HCT116 (cell line): Measurements from ENCODE around the gene CNGA3. TPM values are rescaled to one million over a fixed set of nuclear protein-coding genes. Genes with fewer than 3 reads are reported as not detected.

Source experiments
- ATAC-seq: fragments of 200-7000 bp; cut with Tn5 transposase; 2 replicates; pipeline ENCODE4 v1.9.1; 2020; ENCODE audit warnings: mild to moderate bottlenecking, moderate library complexity
- BruUV-seq: library from RNA; stranded (reverse); fragments of 400-500 nt; replicated peaks from 2 replicates; lab custom pipeline; 2021; lab: Mats Ljungman, UMichigan
- CTCF ChIA-PET: fragments of 300-600 bp; sonication (Branson Sonifier 250); formaldehyde crosslinking; loops from one replicate; lab custom pipeline; 2021; ENCODE audit warnings: antibody characterized with exemption; lab: Charles Lee
- POLR2A ChIA-PET: fragments of 300-600, 350-600 bp; sonication (Branson Sonifier 250); formaldehyde crosslinking; loops from one replicate; lab custom pipeline; 2021; ENCODE audit warnings: antibody characterized with exemption; lab: Charles Lee
- RAD21 ChIA-PET, 2 experiments: fragments of 300-600 bp; sonication (Branson Sonifier 250); formaldehyde crosslinking; loops; one replicate each; lab custom pipeline; 2023; ENCODE audit warnings: low total read pairs in 2 of 2; ENCODE audit not compliant: uncharacterized antibody in 2 of 2, unreplicated experiment in 2 of 2, low non-redundant PET in 1 of 2; lab: Charles Lee
- DNase-seq: peaks from one replicate; pipeline ENCODE4 v3.0.0-alpha.2; 2010; ENCODE audit warnings: low read depth, low spot score
- H2AFZ ChIP-seq: fragments of 200-600 bp; shearing (Covaris generic), sonication (generic); 2 replicates; pipeline ENCODE4 v1.6.1; 2017; ENCODE audit warnings: low read depth, mixed run types, mixed read lengths, antibody characterized with exemption, low read length; ENCODE audit not compliant: poor library complexity, severe bottlenecking
- H3K27ac ChIP-seq: 2 replicates; pipeline ENCODE4 v1.5.1; 2012; ENCODE audit warnings: low read depth, low read length
- H3K27me3 ChIP-seq: fragments of 200-600 bp; sonication (generic); 2 replicates; pipeline ENCODE4 v1.6.1; 2016; ENCODE audit warnings: mixed run types, low read length, mixed read lengths; ENCODE audit not compliant: insufficient read depth
- H3K36me3 ChIP-seq, 2 experiments: fragments of 200-500 bp in 1 of 2; fragments of 200-600 bp in 1 of 2; sonication (Bioruptor generic) in 1 of 2; sonication (generic) in 1 of 2; 2 replicates each; pipeline versions ENCODE4 v1.5.1 to v1.6.1; 2014 to 2016; ENCODE audit warnings: low read length in 2 of 2, inconsistent platforms in 1 of 2, mixed read lengths in 1 of 2, mixed run types in 1 of 2; ENCODE audit not compliant: insufficient read depth in 2 of 2, control insufficient read depth in 1 of 2
- H3K4me1 ChIP-seq, 2 experiments: fragments of 200-600 bp in 1 of 2; sonication (generic) in 1 of 2; 2 replicates each; pipeline versions ENCODE4 v1.5.1 to v1.6.1; 2012 to 2017; ENCODE audit warnings: low read length in 2 of 2, inconsistent platforms in 1 of 2, mild to moderate bottlenecking in 1 of 2, mixed read lengths in 1 of 2, mixed run types in 1 of 2, moderate library complexity in 1 of 2; ENCODE audit not compliant: insufficient read depth in 2 of 2, control insufficient read depth in 1 of 2
- H3K4me2 ChIP-seq: fragments of 200-600 bp; sonication (generic); 2 replicates; pipeline ENCODE4 v1.6.1; 2017; ENCODE audit warnings: mixed run types, low read length, mixed read lengths
- H3K4me3 ChIP-seq, 2 experiments: fragments of 200-600 bp in 1 of 2; sonication (generic) in 1 of 2; replicated peaks in 1 of 2; 2 replicates each; pipeline ENCODE4 v1.5.1; 2011 to 2016; ENCODE audit warnings: low read length in 2 of 2, control low read depth in 1 of 2, low read depth in 1 of 2, mild to moderate bottlenecking in 1 of 2, mixed read lengths in 1 of 2, mixed run types in 1 of 2
- H3K79me2 ChIP-seq: fragments of 200-600 bp; sonication (generic); 2 replicates; pipeline ENCODE4 v1.6.1; 2017; ENCODE audit warnings: mild to moderate bottlenecking, mixed run types, low read length, moderate library complexity, mixed read lengths; ENCODE audit not compliant: insufficient read depth
- H3K9ac ChIP-seq: fragments of 200-600 bp; sonication (generic); 2 replicates; pipeline ENCODE4 v1.6.1; 2016; ENCODE audit warnings: low read length, mixed read lengths
- H3K9me2 ChIP-seq: fragments of 200-600 bp; sonication (generic), shearing (Covaris generic); 2 replicates; pipeline ENCODE4 v1.6.1; 2017; ENCODE audit warnings: mixed run types, mild to moderate bottlenecking, moderate library complexity; ENCODE audit not compliant: insufficient read depth
- H3K9me3 ChIP-seq, 2 experiments: fragments of 200-500 bp in 1 of 2; fragments of 200-600 bp in 1 of 2; sonication (Bioruptor generic) in 1 of 2; sonication (generic) in 1 of 2; 2 replicates each; pipeline ENCODE4 v1.6.1; 2014 to 2017; ENCODE audit warnings: low read length in 2 of 2, mixed read lengths in 2 of 2, inconsistent platforms in 1 of 2, low read depth in 1 of 2, mild to moderate bottlenecking in 1 of 2, mixed run types in 1 of 2, moderate library complexity in 1 of 2; ENCODE audit not compliant: control insufficient read depth in 1 of 2, insufficient read depth in 1 of 2
- H4K20me1 ChIP-seq: fragments of 200-600 bp; sonication (generic), shearing (Covaris generic); 2 replicates; pipeline ENCODE4 v1.6.1; 2017; ENCODE audit warnings: mixed run types, mild to moderate bottlenecking, moderate library complexity; ENCODE audit not compliant: insufficient read depth
- ATF3 ChIP-seq: IDR thresholded peaks from 2 replicates; pipeline ENCODE4 v1.6.1; 2012
- CBX3 ChIP-seq: IDR thresholded peaks from 2 replicates; pipeline ENCODE4 v1.6.1; 2012; ENCODE audit warnings: low read depth
- CTCF ChIP-seq, 3 experiments: fragments of 200-600 bp in 1 of 3; sonication (generic) in 1 of 3; IDR thresholded peaks in 2 of 3; conservative IDR thresholded peaks in 1 of 3; 2 replicates each; pipeline ENCODE4 v1.5.1; 2012 to 2017; ENCODE audit warnings: low read depth in 2 of 3, low read length in 2 of 3, antibody characterized with exemption in 1 of 3, borderline replicate concordance in 1 of 3, control low read depth in 1 of 3, mild to moderate bottlenecking in 1 of 3, mixed read lengths in 1 of 3, mixed run types in 1 of 3, moderate library complexity in 1 of 3; ENCODE audit not compliant: insufficient read depth in 1 of 3
- EGR1 ChIP-seq: IDR thresholded peaks from 2 replicates; pipeline ENCODE4 v1.6.1; 2012; ENCODE audit warnings: low read depth
- EZH2phosphoT487 ChIP-seq: fragments of 200-600 bp; IDR thresholded peaks from 2 replicates; pipeline ENCODE4 v1.6.1; 2018; ENCODE audit warnings: antibody characterized with exemption, borderline replicate concordance
- POLR2A ChIP-seq: IDR thresholded peaks from 2 replicates; pipeline ENCODE4 v1.7.0; 2011; ENCODE audit warnings: borderline replicate concordance; ENCODE audit not compliant: insufficient read depth, insufficient read length; ENCODE audit errors: extremely low read depth
- REST ChIP-seq: IDR thresholded peaks from 2 replicates; pipeline ENCODE4 v1.6.1; 2012; ENCODE audit warnings: low read depth
- SRF ChIP-seq: IDR thresholded peaks from 2 replicates; pipeline ENCODE4 v1.6.1; 2012; ENCODE audit warnings: low read depth
- YY1 ChIP-seq: IDR thresholded peaks from 2 replicates; pipeline ENCODE4 v1.6.1; 2011; ENCODE audit warnings: low read length, low read depth, moderate library complexity, mild to moderate bottlenecking; ENCODE audit not compliant: insufficient replicate concordance; ENCODE audit errors: extremely low read depth
- intact Hi-C: fragments of 100-400 bp; cut with micrococcal nuclease; formaldehyde crosslinking; loops from 2 replicates; pipeline ENCODE4 v1.10.0; 2022
- total RNA-seq: library from RNA; stranded (reverse); gene quantifications from one replicate; pipeline ENCODE4 v1.2.1, GENCODE V29; 2021; ENCODE audit not compliant: unreplicated experiment

CNGA3 gene
- total RNA-seq, 1 experiment from 2014 or later = not detected

GRCh38 chr2:98378196-98378595 lies 31.9 kb downstream of the CNGA3 start:
- no peaks in the 10 kb centered on the region for H3K9me3 ChIP-seq
- H2AFZ ChIP-seq = no peak overlapping the region
- no peaks in the 10 kb centered on the region for H3K36me3 ChIP-seq
- no peaks in the 10 kb centered on the region for H3K9me2 ChIP-seq
- no peak overlapping the region for H3K9ac ChIP-seq
- POLR2A ChIA-PET = no interaction called here
- no peak for TF ChIP-seq SRF
- no peak for TF ChIP-seq CTCF (IDR thresholded peaks at IDR 0.05 in 2 of 3, conservative IDR thresholded peaks at IDR 0.05 in 1 of 3; ENCODE audit: borderline replicate concordance in 1 of 3, insufficient read depth in 1 of 3, low read depth in 2 of 3, low read length in 2 of 3)
- TF ChIP-seq ATF3 = no peak
- TF ChIP-seq EGR1 = no peak
- TF ChIP-seq YY1 = no peak
- no peak for TF ChIP-seq POLR2A
- no peak for TF ChIP-seq EZH2phosphoT487
- no peak for TF ChIP-seq CBX3
- TF ChIP-seq REST = no peak
- TF ChIP-seq, all 23 proteins: peak for 0
- intact Hi-C loops = no loop called here
- H3K27me3 ChIP-seq = no peaks in the 10 kb centered on the region
- no peaks in the 10 kb centered on the region for H3K79me2 ChIP-seq
- ChIA-PET RAD21 (no interaction called here), CTCF (no interaction called here)
- H3K27ac ChIP-seq = no peak overlapping the region
- ATAC-seq (no peak), DNase-seq (no peak)
- no peaks in the 10 kb centered on the region for H3K4me1 ChIP-seq
- H3K4me2 ChIP-seq = no peak overlapping the region
- no peak overlapping the region for H3K4me3 ChIP-seq
- no TSS peak for BruUV-seq
- H4K20me1 ChIP-seq = no peaks in the 10 kb centered on the region
